Measurements from ENCODE around the gene TENM4.

The TENM4 gene

GRCh38 chr11:79160791-79161403 lies 279.9 kb downstream of the TENM4 start:
- DNase-seq: no peak

GRCh38 chr11:79159657-79160450 lies 281.0 kb downstream of the TENM4 start:
- no peak for DNase-seq

GRCh38 chr11:79157738-79158137 lies 283.1 kb downstream of the TENM4 start:
- no peak for DNase-seq

- DNase-seq: no peak
Observed at GRCh38 chr11:79156031-79156430, 284.8 kb downstream of the TENM4 start.

- DNase-seq: no peak
Observed at GRCh38 chr11:79155237-79155636, 285.6 kb downstream of the TENM4 start.

- DNase-seq: peak; percentile 38
Observed at GRCh38 chr11:79152511-79152910, 288.3 kb downstream of the TENM4 start.

- no peak for DNase-seq
Observed at GRCh38 chr11:79151396-79151795, 289.4 kb downstream of the TENM4 start.

GRCh38 chr11:79150966-79151365 lies 289.9 kb downstream of the TENM4 start:
- no peak for DNase-seq

GRCh38 chr11:79150320-79150719 lies 290.5 kb downstream of the TENM4 start:
- no peak for DNase-seq

GRCh38 chr11:79147731-79148130 lies 293.1 kb downstream of the TENM4 start:
- no peak for DNase-seq

- DNase-seq: no peak
Observed at GRCh38 chr11:79147011-79147410, 293.8 kb downstream of the TENM4 start.

GRCh38 chr11:79139900-79140299 lies 300.9 kb downstream of the TENM4 start:
- DNase-seq: no peak

GRCh38 chr11:79129702-79130101 lies 311.1 kb downstream of the TENM4 start:
- no peak for DNase-seq

GRCh38 chr11:79128291-79128690 lies 312.5 kb downstream of the TENM4 start:
- no peak for DNase-seq

- DNase-seq: peak; percentile 49
Observed at GRCh38 chr11:79122759-79123158, 318.1 kb downstream of the TENM4 start.

GRCh38 chr11:79121351-79121750 lies 319.5 kb downstream of the TENM4 start:
- no peak for DNase-seq

GRCh38 chr11:79119491-79120284 lies 321.1 kb downstream of the TENM4 start:
- no peak for DNase-seq

- DNase-seq: no peak
Observed at GRCh38 chr11:79117488-79117887, 323.3 kb downstream of the TENM4 start.

GRCh38 chr11:79116600-79116999 lies 324.2 kb downstream of the TENM4 start:
- DNase-seq: no peak

- DNase-seq: no peak
Observed at GRCh38 chr11:79113054-79113690, 327.7 kb downstream of the TENM4 start.

GRCh38 chr11:79110796-79111195 lies 330.0 kb downstream of the TENM4 start:
- DNase-seq: no peak

GRCh38 chr11:79110321-79110720 lies 330.5 kb downstream of the TENM4 start:
- no peak for DNase-seq

GRCh38 chr11:79108851-79109250 lies 332.0 kb downstream of the TENM4 start:
- no peak for DNase-seq
